AG04449 (cell line): ENCODE data around the gene ARHGAP21.

Experiments used
- CTCF ChIA-PET: fragments of 350-600 bp; formaldehyde crosslinking; extraction: SDS; loops from one replicate; lab custom pipeline; 2021; ENCODE audit warnings: antibody characterized with exemption; lab: Yijun Ruan, JAX
- POLR2A ChIA-PET: fragments of 400-600, 350-600 bp; formaldehyde crosslinking; extraction: SDS; loops from one replicate; lab custom pipeline; 2020; ENCODE audit warnings: antibody characterized with exemption, inconsistent platforms; lab: Yijun Ruan, JAX
- DNase-seq: peaks from one replicate; pipeline ENCODE4 v3.0.0-alpha.2; 2010; ENCODE audit warnings: low read depth, low spot score
- H3K4me3 ChIP-seq: 2 replicates; pipeline ENCODE4 v1.5.1; 2011; ENCODE audit warnings: low read depth, mild to moderate bottlenecking, control low read depth, low read length
- TF ChIP-seq, protein P1 (sequence below): IDR thresholded peaks from one replicate; pipeline ENCODE4 v1.5.1; 2011; ENCODE audit warnings: mild to moderate bottlenecking, moderate library complexity, low read length, control low read depth, inconsistent platforms; ENCODE audit not compliant: insufficient read depth; ENCODE audit errors: missing control alignments

The ARHGAP21 gene

GRCh38 chr10:24618401-24618800 is 105.3 kb downstream of the ARHGAP21 start:
- TF ChIP-seq, protein P1, sequence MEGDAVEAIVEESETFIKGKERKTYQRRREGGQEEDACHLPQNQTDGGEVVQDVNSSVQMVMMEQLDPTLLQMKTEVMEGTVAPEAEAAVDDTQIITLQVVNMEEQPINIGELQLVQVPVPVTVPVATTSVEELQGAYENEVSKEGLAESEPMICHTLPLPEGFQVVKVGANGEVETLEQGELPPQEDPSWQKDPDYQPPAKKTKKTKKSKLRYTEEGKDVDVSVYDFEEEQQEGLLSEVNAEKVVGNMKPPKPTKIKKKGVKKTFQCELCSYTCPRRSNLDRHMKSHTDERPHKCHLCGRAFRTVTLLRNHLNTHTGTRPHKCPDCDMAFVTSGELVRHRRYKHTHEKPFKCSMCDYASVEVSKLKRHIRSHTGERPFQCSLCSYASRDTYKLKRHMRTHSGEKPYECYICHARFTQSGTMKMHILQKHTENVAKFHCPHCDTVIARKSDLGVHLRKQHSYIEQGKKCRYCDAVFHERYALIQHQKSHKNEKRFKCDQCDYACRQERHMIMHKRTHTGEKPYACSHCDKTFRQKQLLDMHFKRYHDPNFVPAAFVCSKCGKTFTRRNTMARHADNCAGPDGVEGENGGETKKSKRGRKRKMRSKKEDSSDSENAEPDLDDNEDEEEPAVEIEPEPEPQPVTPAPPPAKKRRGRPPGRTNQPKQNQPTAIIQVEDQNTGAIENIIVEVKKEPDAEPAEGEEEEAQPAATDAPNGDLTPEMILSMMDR: no peak
- POLR2A ChIA-PET: no interaction called here
- DNase-seq: no peak
- CTCF ChIA-PET: interaction anchor here (0.7 to 4.6 kb wide), 31 partner anchors 10 to 607 kb away, joined by 3 to 35 read pairs (median 5); no protein-coding TSS in a partner anchor
- no peak overlapping the region for H3K4me3 ChIP-seq

- DNase-seq: no peak
- TF ChIP-seq, protein P1: peak; percentile 67
- no peak overlapping the region for H3K4me3 ChIP-seq
- ChIA-PET POLR2A (no interaction called here), CTCF (interaction anchor here (0.7 to 4.6 kb wide), 37 partner anchors 10 to 608 kb away, joined by 3 to 35 read pairs (median 4); partner anchors contain the start of gene THNSL1)
Observed at GRCh38 chr10:24617771-24618396, 105.8 kb downstream of the ARHGAP21 start.

- H3K4me3 ChIP-seq: no peak overlapping the region
- ChIA-PET CTCF (interaction anchor here (1.0 to 4.6 kb wide), 10 partner anchors 8 to 464 kb away, joined by 3 to 35 read pairs (median 12); no protein-coding TSS in a partner anchor), POLR2A (no interaction called here)
- TF ChIP-seq, protein P1: no peak
- DNase-seq: no peak
Observed at GRCh38 chr10:24616536-24616935, 107.2 kb downstream of the ARHGAP21 start.

DNA sequence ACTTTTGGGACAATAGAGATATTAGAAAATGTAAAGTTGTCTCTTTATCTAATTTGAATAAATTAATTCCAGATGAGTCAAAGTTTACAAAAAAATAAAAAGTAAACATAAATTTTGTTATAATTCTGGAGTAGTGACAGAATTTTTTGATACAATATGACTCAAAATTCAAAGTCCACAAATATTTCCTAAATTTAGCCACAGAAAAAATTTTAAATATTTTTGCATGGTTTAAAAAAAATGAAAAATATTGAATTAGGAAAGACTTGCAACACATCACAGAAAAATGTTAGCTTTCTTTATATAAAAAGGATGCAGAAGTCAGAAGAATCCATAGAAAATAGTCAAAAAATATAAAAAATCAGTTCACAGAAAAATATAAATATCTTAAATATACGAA is 117.7 kb downstream of the ARHGAP21 start:
- DNase-seq: no peak
- H3K4me3 ChIP-seq: no peak overlapping the region
- POLR2A ChIA-PET: no interaction called here
- CTCF ChIA-PET: interaction anchor here (2.3 to 4.1 kb wide), 2 partner anchors 11 to 12 kb away, joined by 19 to 29 read pairs; no protein-coding TSS in a partner anchor
- TF ChIP-seq, protein P1: no peak

- H3K4me3 ChIP-seq: no peak overlapping the region
- POLR2A ChIA-PET: no interaction called here
- DNase-seq: no peak
- TF ChIP-seq, protein P1: no peak
- CTCF ChIA-PET: interaction anchor here (2.3 kb wide), 1 partner anchor 13 kb away, joined by 19 read pairs; no protein-coding TSS in a partner anchor
Observed at GRCh38 chr10:24605141-24605540, 118.5 kb downstream of the ARHGAP21 start.

DNA sequence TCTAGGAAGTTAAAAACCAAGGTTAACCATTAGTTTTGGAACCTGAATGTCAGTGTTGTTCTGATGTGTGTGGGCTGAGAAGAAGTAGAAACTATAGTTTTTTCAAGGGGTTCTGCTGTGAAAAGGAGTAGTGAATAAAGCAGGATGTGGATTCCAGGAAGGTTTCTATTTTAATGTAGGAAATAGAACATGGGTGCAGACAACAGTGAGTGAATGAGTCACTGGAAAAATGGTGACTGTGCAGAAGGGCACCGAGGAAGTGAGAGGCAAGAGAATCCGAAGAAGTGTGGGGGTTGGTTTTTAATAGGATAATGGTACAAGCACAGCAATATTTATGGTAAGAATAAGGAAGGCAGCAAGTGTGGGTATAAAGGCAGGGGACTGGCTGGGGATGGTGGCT is 120.4 kb downstream of the ARHGAP21 start:
- ChIA-PET POLR2A (no interaction called here), CTCF (interaction anchor here (1.0 to 1.4 kb wide), 2 partner anchors 15 to 387 kb away, joined by 3 read pairs; no protein-coding TSS in a partner anchor)
- no peak overlapping the region for H3K4me3 ChIP-seq
- TF ChIP-seq, protein P1: no peak
- DNase-seq: no peak
